Muscle of leg (tissue), 11 donors: Measurements from ENCODE around the gene PTPRT. TPM values are rescaled to one million over a fixed set of nuclear protein-coding genes. Genes with fewer than 3 reads are reported as not detected.

Experiments used
- DNase-seq: peaks from one replicate; pipeline ENCODE4 v3.0.0; 2013
- H3K27ac ChIP-seq: one replicate; pipeline ENCODE4 v1.5.1; 2013; ENCODE audit warnings: mild to moderate bottlenecking, low read length, control low read depth
- H3K27me3 ChIP-seq: one replicate; pipeline ENCODE4 v1.6.1; 2013; ENCODE audit warnings: low read length; ENCODE audit not compliant: control insufficient read depth, insufficient read depth
- H3K36me3 ChIP-seq: one replicate; pipeline ENCODE4 v1.6.1; 2013; ENCODE audit warnings: low read length; ENCODE audit not compliant: control insufficient read depth, insufficient read depth
- H3K4me1 ChIP-seq: one replicate; pipeline ENCODE4 v1.6.1; 2013; ENCODE audit warnings: low read length; ENCODE audit not compliant: control insufficient read depth, insufficient read depth
- H3K4me3 ChIP-seq: one replicate; pipeline ENCODE4 v1.5.1; 2013; ENCODE audit warnings: low read length, control low read depth
- H3K9me3 ChIP-seq: replicated peaks from 2 replicates; pipeline ENCODE4 v1.6.1; 2013; ENCODE audit warnings: low read depth, low read length; ENCODE audit not compliant: control insufficient read depth
- WGBS: methylation state at CpG from one replicate; pipeline ENCODE4 v1.1.5; 2013; ENCODE audit warnings: missing lambda C conversion rate; ENCODE audit not compliant: insufficient coverage; 5-methylcytosine and 5-hydroxymethylcytosine counted together
- polyA plus RNA-seq, 8 donors: library from polyadenylated mRNA; unstranded; fragments of 120-200 nt; gene quantifications; one replicate each; pipeline versions ENCODE4 v1.2.1 to v1.2.3, GENCODE V29; 2013; ENCODE audit warnings: inconsistent platforms in 1 of 8, low replicate concordance in 1 of 8; ENCODE audit not compliant: insufficient read length in 8 of 8, insufficient read depth in 1 of 8
- total RNA-seq: library from RNA; stranded (reverse); fragments of 120-200 nt; gene quantifications from one replicate; pipeline ENCODE4 v1.2.4, GENCODE V29; 2013

The PTPRT gene
- total and polyA plus RNA-seq, 9 donors, result 0.10 to 0.94 (median 0.51) TPM

DNA sequence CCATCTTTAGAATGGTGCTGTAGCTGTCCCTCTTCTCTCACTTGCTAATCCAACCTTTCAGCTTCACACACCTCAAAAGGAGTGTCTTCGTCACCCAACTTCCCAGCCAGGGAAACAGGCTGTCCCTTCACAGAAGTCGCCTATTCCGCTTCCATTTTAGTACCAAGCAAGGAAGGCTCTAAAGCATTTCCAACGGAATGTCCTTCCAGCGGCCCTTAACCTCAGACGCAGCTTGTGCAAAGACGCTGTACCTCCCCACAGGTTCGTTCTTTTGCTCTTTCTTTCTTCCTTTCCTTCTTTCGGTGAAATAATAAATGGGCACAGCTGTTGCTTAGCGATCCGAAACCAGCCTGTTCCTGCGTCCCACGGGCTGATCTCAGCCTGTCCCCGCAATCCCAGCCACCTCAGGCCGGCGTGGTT, 1.5 kb downstream of the PTPRT start:
- H3K4me3 ChIP-seq, result no peak overlapping the region
- H3K9me3 ChIP-seq, result no peaks in the 10 kb centered on the region
- DNase-seq, result no peak
- H3K27ac ChIP-seq, result no peak overlapping the region
- 3% methylated on average over 10 of the region's 16 CpGs for WGBS
- no peaks in the 10 kb centered on the region for H3K36me3 ChIP-seq
- peaks cover 52% of the 10 kb centered on the region for H3K27me3 ChIP-seq
- peaks cover 10% of the 10 kb centered on the region for H3K4me1 ChIP-seq

DNA sequence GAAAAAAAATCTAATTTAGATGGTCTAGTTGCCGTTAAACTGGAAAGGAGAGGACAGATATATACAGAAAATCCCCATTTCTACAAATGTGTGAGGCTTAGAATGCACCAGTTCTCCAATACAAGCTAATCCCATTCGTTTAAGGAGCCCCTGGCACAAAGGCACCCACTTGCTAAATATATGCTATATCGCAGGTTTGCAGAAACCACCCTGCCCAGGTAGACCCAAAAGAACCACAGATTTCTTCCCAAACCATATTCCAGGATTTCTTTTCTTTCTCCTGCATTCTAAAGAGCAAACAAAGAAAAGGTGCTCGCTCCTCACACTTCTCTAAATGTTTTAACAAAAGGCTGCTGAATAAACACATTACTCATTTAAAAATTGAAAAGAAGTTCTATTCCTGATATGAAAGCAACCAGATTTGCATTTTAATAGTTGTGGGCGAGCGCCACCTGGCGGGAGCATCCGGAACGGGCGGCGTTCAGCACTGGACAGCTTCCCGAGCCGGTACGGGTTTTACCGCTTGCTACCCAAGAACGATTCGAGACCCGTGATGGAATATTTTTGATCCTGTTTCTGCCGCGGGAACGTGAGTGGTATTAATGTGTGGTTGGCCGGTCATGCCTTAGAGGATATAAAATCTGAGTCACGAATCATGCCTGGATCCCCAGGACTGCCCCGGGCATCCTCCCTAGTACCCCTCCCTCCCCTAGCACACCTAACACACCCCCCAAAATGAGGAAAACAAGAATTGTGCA, 2.1 kb downstream of the PTPRT start:
- Histone ChIP-seq H3K27ac (no peak overlapping the region), H3K4me3 (no peak overlapping the region)

GRCh38 chr20:43186312-43186711, 3.4 kb downstream of the PTPRT start:
- 80% methylated on average over 2 of the region's 9 CpGs for WGBS
- Histone ChIP-seq H3K27me3 (peaks cover 38% of the 10 kb centered on the region), H3K4me1 (peaks cover 10% of the 10 kb centered on the region), H3K9me3 (no peaks in the 10 kb centered on the region), H3K4me3 (no peak overlapping the region), H3K36me3 (no peaks in the 10 kb centered on the region), H3K27ac (no peak overlapping the region)
- DNase-seq, result no peak

More for the DNA sequence above, 2.1 kb downstream of the PTPRT start:
- Histone ChIP-seq H3K9me3 (no peaks in the 10 kb centered on the region), H3K4me1 (peaks cover 10% of the 10 kb centered on the region), H3K27me3 (peaks cover 50% of the 10 kb centered on the region), H3K36me3 (no peaks in the 10 kb centered on the region)
- DNase-seq, result peak; percentile 71
- 4% methylated on average over 17 of the region's 24 CpGs for WGBS

DNA sequence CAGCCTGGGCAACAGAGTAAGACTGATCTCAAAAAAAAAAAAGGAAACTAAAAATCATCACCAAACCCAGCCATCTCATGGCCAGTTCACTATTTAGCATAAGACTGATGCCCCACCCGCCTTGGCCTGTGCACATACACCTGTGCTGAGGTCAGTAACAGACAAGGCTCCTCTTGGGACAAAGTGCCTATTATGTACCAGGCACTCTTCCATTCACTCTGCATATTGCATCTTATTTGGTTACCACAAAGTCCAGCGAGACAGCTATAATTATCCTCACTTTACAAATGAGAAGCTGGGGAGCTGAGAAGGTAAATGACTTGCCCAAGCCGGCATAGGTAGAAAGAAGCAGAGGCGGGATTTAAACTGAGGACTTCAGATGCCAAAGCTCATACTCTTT, 3.8 kb downstream of the PTPRT start:
- peaks cover 10% of the 10 kb centered on the region for H3K4me1 ChIP-seq
- peaks cover 34% of the 10 kb centered on the region for H3K27me3 ChIP-seq
- no peaks in the 10 kb centered on the region for H3K36me3 ChIP-seq
- no peaks in the 10 kb centered on the region for H3K9me3 ChIP-seq
- DNase-seq, result no peak
- no peak overlapping the region for H3K4me3 ChIP-seq
- no CpG with 5 or more reads among the region's 4 CpGs for WGBS
- H3K27ac ChIP-seq, result no peak overlapping the region

DNA sequence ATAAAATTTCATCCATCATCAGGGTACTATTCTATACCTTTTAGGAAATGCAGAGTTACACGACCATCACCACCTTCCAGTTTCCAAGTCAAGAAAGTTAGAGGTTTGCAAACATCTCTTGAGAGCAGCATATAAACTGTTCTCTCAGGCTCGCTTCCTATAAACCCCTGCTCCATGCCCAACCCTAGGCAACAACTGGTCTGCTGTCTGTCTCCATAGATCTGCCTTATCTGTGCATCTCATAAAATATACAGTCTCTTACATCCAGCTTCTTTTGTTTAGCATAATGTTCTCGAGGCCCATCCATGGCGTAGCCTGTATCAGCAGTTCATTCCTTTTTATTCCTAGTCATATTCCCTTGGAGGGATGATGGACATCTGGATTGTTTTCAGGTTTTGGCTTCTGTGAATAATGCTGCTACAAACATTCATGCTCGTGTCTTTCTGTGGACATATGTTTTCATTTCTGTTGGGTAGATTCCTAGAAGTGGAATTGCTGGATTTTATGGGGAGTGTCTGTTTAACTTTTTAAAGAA, 6.1 kb downstream of the PTPRT start:
- Histone ChIP-seq H3K36me3 (no peaks in the 10 kb centered on the region), H3K4me1 (peaks cover 7% of the 10 kb centered on the region), H3K4me3 (no peak overlapping the region), H3K27ac (no peak overlapping the region), H3K27me3 (peaks cover 17% of the 10 kb centered on the region), H3K9me3 (no peaks in the 10 kb centered on the region)
- DNase-seq, result peak; percentile 96
- 8% methylated on average over 2 of the region's 5 CpGs for WGBS

- no CpG with 5 or more reads among the region's 2 CpGs for WGBS
- Histone ChIP-seq H3K27ac (peak overlapping the region; percentile 49), H3K36me3 (no peaks in the 10 kb centered on the region), H3K9me3 (peaks cover 3% of the 10 kb centered on the region), H3K4me3 (no peak overlapping the region), H3K4me1 (peaks cover 2% of the 10 kb centered on the region), H3K27me3 (peaks cover 2% of the 10 kb centered on the region)
- peak; percentile 95 for DNase-seq
These were observed 11.6 kb downstream of the PTPRT start for GRCh38 chr20:43178080-43178479.

DNA sequence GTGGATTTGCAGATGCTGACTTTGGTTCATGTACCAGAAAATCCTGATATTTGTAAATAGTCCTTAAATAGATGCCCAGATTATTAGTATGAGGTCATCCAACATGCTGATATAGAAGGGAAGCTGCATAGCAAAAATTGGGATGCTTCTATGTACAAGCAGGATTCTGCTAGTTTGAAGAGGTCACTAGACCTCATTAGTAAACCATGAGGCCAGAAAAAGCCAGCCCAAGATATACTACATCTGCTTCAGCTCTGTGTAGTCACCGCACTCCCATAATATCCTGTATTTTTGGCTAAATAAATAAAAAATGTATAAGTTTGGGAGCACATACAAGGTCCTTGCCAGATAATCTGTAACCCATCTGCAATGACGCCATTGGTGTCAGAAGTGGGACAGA, 13.0 kb downstream of the PTPRT start:
- Histone ChIP-seq H3K9me3 (peaks cover 3% of the 10 kb centered on the region), H3K27ac (no peak overlapping the region), H3K4me1 (peaks cover 2% of the 10 kb centered on the region), H3K4me3 (no peak overlapping the region), H3K36me3 (no peaks in the 10 kb centered on the region), H3K27me3 (peaks cover 4% of the 10 kb centered on the region)
- no peak for DNase-seq
- WGBS, result 40% methylated on average over 1 of the region's 2 CpGs

DNA sequence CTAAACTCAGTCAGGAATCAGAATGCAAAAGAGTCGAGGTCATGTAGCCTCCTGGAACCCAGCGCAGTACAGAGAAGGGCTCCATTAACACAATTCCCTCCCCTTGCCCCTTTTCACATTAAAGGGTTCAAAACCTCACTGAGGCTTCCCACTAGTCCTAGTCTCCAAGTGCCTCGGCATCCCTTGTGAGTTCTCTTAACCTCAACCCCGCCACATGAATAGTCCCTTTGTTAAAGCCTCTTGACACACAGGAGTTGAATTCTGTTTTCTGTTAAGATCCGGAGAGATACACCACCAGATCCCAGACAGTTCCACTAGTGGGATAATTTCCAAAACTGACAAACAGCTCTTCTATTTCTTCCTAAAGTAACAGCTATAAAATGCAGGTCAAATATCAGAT, 17.8 kb downstream of the PTPRT start:
- Histone ChIP-seq H3K27ac (no peak overlapping the region), H3K4me1 (no peaks in the 10 kb centered on the region), H3K27me3 (peaks cover 4% of the 10 kb centered on the region), H3K4me3 (no peak overlapping the region), H3K9me3 (peaks cover 1% of the 10 kb centered on the region), H3K36me3 (no peaks in the 10 kb centered on the region)
- 72% methylated on average over 2 of the region's 5 CpGs for WGBS
- no peak for DNase-seq

DNA sequence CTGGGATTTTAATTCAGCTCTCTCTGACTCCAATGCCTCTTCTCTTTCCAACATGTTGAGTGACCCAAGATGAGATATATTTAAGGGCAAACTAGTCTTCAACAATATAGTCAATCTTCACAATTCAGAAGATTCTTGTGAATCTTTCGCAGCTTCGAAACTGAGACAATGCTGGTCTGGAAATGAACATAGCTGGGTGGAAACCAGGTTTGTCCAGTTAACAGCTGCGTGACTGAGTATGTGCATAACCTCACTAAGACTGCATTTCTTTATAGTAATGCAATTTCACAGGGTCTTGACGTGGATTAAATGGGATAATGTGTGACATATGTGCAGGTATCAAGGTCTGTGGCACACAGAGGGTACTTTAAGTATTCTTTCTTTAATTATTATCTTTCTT, 18.9 kb downstream of the PTPRT start:
- Histone ChIP-seq H3K36me3 (no peaks in the 10 kb centered on the region), H3K4me1 (no peaks in the 10 kb centered on the region), H3K9me3 (no peaks in the 10 kb centered on the region), H3K27ac (no peak overlapping the region), H3K27me3 (peaks cover 4% of the 10 kb centered on the region), H3K4me3 (no peak overlapping the region)
- no CpG with 5 or more reads among the region's 4 CpGs for WGBS
- DNase-seq, result no peak

DNA sequence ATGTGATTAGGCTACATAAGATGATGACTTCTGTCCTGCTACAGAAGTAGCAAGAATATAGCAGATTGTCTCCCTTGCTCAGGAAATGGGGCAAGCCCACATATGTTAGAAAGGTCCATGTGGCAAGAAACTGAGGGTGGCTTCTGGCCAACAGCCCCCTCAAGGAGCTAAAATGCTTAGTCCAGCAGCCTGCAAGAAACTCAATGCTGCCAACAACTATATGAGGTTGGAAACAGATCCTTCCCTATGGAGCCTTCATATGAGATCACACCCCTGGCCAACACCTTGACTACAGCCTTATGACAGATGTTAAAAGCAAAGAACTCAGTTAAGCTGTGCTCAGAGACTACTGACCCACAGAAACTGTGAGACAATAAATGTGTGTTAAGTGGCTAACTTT, 22.1 kb downstream of the PTPRT start:
- Histone ChIP-seq H3K4me3 (no peak overlapping the region), H3K36me3 (no peaks in the 10 kb centered on the region), H3K27me3 (peaks cover 2% of the 10 kb centered on the region), H3K4me1 (no peaks in the 10 kb centered on the region), H3K27ac (no peak overlapping the region), H3K9me3 (no peaks in the 10 kb centered on the region)
- DNase-seq, result peak; percentile 86
